ENCODE results near the gene PREP. TPM values are rescaled to one million over a fixed set of nuclear protein-coding genes. Genes with fewer than 3 reads are reported as not detected.

The PREP gene
- total RNA-seq, 1 experiment from 2014 or later, result 34.1 TPM

GRCh38 chr6:105369145-105369544 lies 33.7 kb downstream of the PREP start:
- Histone ChIP-seq H3K4me3 (ENCODE audit: low read depth, low read length, poor library complexity, severe bottlenecking) (no peak overlapping the region), H3K27me3 (replicated peaks; ENCODE audit: insufficient read depth, low read depth, low read length, poor library complexity) (no peaks in the 10 kb centered on the region), H3K9me3 (ENCODE audit: low read depth, low read length, poor library complexity, severe bottlenecking) (no peaks in the 10 kb centered on the region), H3K36me3 (ENCODE audit: insufficient read depth, low read length, poor library complexity, severe bottlenecking) (peaks cover 12% of the 10 kb centered on the region), H3K27ac (ENCODE audit: low read depth, low read length, poor library complexity, severe bottlenecking) (no peak overlapping the region), H3K4me1 (ENCODE audit: insufficient read depth, low read length, poor library complexity, severe bottlenecking) (no peaks in the 10 kb centered on the region)
- intact Hi-C loops (cut with micrococcal nuclease; ENCODE audit: unreplicated experiment), result no loop called here
- TF ChIP-seq CTCF (conservative IDR thresholded peaks at IDR 0.05; ENCODE audit: low read depth, low read length) (no peak), EZH2 (IDR thresholded peaks at IDR 0.05; ENCODE audit: borderline replicate concordance, low read depth, low read length, poor library complexity, severe bottlenecking) (no peak)
- BruUV-seq (replicated peaks), result no TSS peak
- DNase-seq (ENCODE audit: low spot score), result no peak
- ChIA-PET CTCF (no interaction called here), POLR2A (ENCODE audit: low non-redundant PET) (no interaction called here)

GRCh38 chr6:105364243-105364642 lies 38.6 kb downstream of the PREP start:
- Histone ChIP-seq H3K4me3 (ENCODE audit: low read depth, low read length, poor library complexity, severe bottlenecking) (no peak overlapping the region), H3K27me3 (replicated peaks; ENCODE audit: insufficient read depth, low read depth, low read length, poor library complexity) (no peaks in the 10 kb centered on the region), H3K27ac (ENCODE audit: low read depth, low read length, poor library complexity, severe bottlenecking) (no peak overlapping the region), H3K9me3 (ENCODE audit: low read depth, low read length, poor library complexity, severe bottlenecking) (no peaks in the 10 kb centered on the region), H3K36me3 (ENCODE audit: insufficient read depth, low read length, poor library complexity, severe bottlenecking) (peaks cover 8% of the 10 kb centered on the region), H3K4me1 (ENCODE audit: insufficient read depth, low read length, poor library complexity, severe bottlenecking) (no peaks in the 10 kb centered on the region)
- TF ChIP-seq CTCF (conservative IDR thresholded peaks at IDR 0.05; ENCODE audit: low read depth, low read length) (no peak), EZH2 (IDR thresholded peaks at IDR 0.05; ENCODE audit: borderline replicate concordance, low read depth, low read length, poor library complexity, severe bottlenecking) (no peak)
- ChIA-PET POLR2A (ENCODE audit: low non-redundant PET) (no interaction called here), CTCF (interaction anchor here (1.3 kb wide), 1 partner anchor 228 kb away, joined by 3 read pairs; no protein-coding TSS in a partner anchor)
- no peak for DNase-seq (ENCODE audit: low spot score)
- intact Hi-C loops (cut with micrococcal nuclease; ENCODE audit: unreplicated experiment), result no loop called here
- BruUV-seq (replicated peaks), result no TSS peak

- Histone ChIP-seq H3K27me3 (replicated peaks; ENCODE audit: insufficient read depth, low read depth, low read length, poor library complexity) (no peaks in the 10 kb centered on the region), H3K27ac (ENCODE audit: low read depth, low read length, poor library complexity, severe bottlenecking) (no peak overlapping the region), H3K4me3 (ENCODE audit: low read depth, low read length, poor library complexity, severe bottlenecking) (no peak overlapping the region), H3K36me3 (ENCODE audit: insufficient read depth, low read length, poor library complexity, severe bottlenecking) (no peaks in the 10 kb centered on the region), H3K4me1 (ENCODE audit: insufficient read depth, low read length, poor library complexity, severe bottlenecking) (no peaks in the 10 kb centered on the region), H3K9me3 (ENCODE audit: low read depth, low read length, poor library complexity, severe bottlenecking) (no peaks in the 10 kb centered on the region)
- no TSS peak for BruUV-seq (replicated peaks)
- TF ChIP-seq EZH2 (IDR thresholded peaks at IDR 0.05; ENCODE audit: borderline replicate concordance, low read depth, low read length, poor library complexity, severe bottlenecking), result no peak
- peak; percentile 64 for TF ChIP-seq CTCF (conservative IDR thresholded peaks at IDR 0.05; ENCODE audit: low read depth, low read length)
- peak; percentile 48 for DNase-seq (ENCODE audit: low spot score)
- CTCF ChIA-PET, result interaction anchor here (0.6 to 2.4 kb wide), 7 partner anchors 8 to 747 kb away, joined by 3 to 12 read pairs (median 3); partner anchors contain the start of gene PREP
- POLR2A ChIA-PET (ENCODE audit: low non-redundant PET), result interaction anchor here (0.6 kb wide), 1 partner anchor 10 kb away, joined by 4 read pairs; no protein-coding TSS in a partner anchor
- intact Hi-C loops (cut with micrococcal nuclease; ENCODE audit: unreplicated experiment), result loop anchor here (1.0 kb wide), 1 partner anchor 276 kb away; no protein-coding TSS in a partner anchor
Measured at GRCh38 chr6:105363100-105363754, 39.7 kb downstream of the PREP start.
